WERI-Rb-1 (cell line): ENCODE results near the gene ARID1A.
"Not testable (repeated sequence)": the region's sequence is repeated elsewhere in the genome, so short reads cannot be mapped to it uniquely, and the experiment has no call there.

ENCODE experiments used
- DNase-seq: peaks from one replicate; pipeline ENCODE4 v3.0.0-alpha.2; 2020
- H3K27ac ChIP-seq: fragments of 250-450 bp; sonication (Bioruptor Pico); 2 replicates; pipeline ENCODE4 v1.5.1; 2020; ENCODE audit warnings: mild to moderate bottlenecking, moderate library complexity
- H3K27me3 ChIP-seq: fragments of 250-450 bp; sonication (Bioruptor Pico); 2 replicates; pipeline ENCODE4 v1.5.1; 2021; ENCODE audit warnings: mild to moderate bottlenecking, low read depth, moderate library complexity; ENCODE audit not compliant: insufficient read depth, severe bottlenecking
- H3K36me3 ChIP-seq: fragments of 250-450 bp; sonication (Bioruptor Pico); 2 replicates; pipeline ENCODE4 v1.5.1; 2020; ENCODE audit warnings: mild to moderate bottlenecking, moderate library complexity
- H3K4me3 ChIP-seq: 2 replicates; pipeline ENCODE4 v1.5.1; 2011; ENCODE audit warnings: low read depth, mild to moderate bottlenecking, control low read depth, low read length
- H3K9me3 ChIP-seq: fragments of 250-450 bp; sonication (Bioruptor Pico); 2 replicates; pipeline ENCODE4 v1.5.1; 2021; ENCODE audit warnings: mild to moderate bottlenecking, moderate library complexity; ENCODE audit not compliant: severe bottlenecking
- CTCF ChIP-seq: IDR thresholded peaks from 2 replicates; pipeline ENCODE4 v1.5.1; 2011; ENCODE audit warnings: low read depth, mild to moderate bottlenecking, control low read depth, inconsistent platforms, low read length

The ARID1A gene

GRCh38 chr1:26695356-26696118, at the start of gene ARID1A:
TSS of gene ARID1A (plus strand) at chr1:26696015. CDS start at chr1:26696404, 389 bp downstream.
- H3K9me3 ChIP-seq, result no peaks in the 10 kb centered on the region
- H3K27ac ChIP-seq, result peak within 1 kb of the TSS; percentile 99
- peak; percentile 96 for DNase-seq
- peaks cover 29% of the 10 kb centered on the region for H3K36me3 ChIP-seq
- TF ChIP-seq CTCF, result no peak
- H3K27me3 ChIP-seq, result no peaks in the 10 kb centered on the region
- peak within 1 kb of the TSS; percentile 86 for H3K4me3 ChIP-seq

- Histone ChIP-seq H3K27ac (no peak overlapping the region), H3K4me3 (no peak overlapping the region), H3K27me3 (no peaks in the 10 kb centered on the region)
Measured at GRCh38 chr1:26664802-26665201, 31.0 kb upstream of the ARID1A start.

GRCh38 chr1:26666855-26667254, 29.0 kb upstream of the ARID1A start:
- no peak for TF ChIP-seq CTCF
- Histone ChIP-seq H3K36me3 (no peaks in the 10 kb centered on the region), H3K27ac (no peak overlapping the region), H3K9me3 (no peaks in the 10 kb centered on the region), H3K4me3 (no peak overlapping the region), H3K27me3 (no peaks in the 10 kb centered on the region)
- no peak for DNase-seq

More at GRCh38 chr1:26664802-26665201, 31.0 kb upstream of the ARID1A start:
- DNase-seq, result no peak
- Histone ChIP-seq H3K9me3 (no peaks in the 10 kb centered on the region), H3K36me3 (no peaks in the 10 kb centered on the region)
- TF ChIP-seq CTCF, result no peak

GRCh38 chr1:26668106-26668786, 27.6 kb upstream of the ARID1A start:
- DNase-seq, H3K36me3 ChIP-seq, H3K9me3 ChIP-seq, H3K4me3 ChIP-seq, H3K27me3 ChIP-seq, H3K27ac ChIP-seq: not testable (repeated sequence)

- DNase-seq, result peak; percentile 87
- TF ChIP-seq CTCF, result peak; percentile 80
- no peak overlapping the region; the same call in 1 of the 2 replicates for H3K4me3 ChIP-seq
- H3K9me3 ChIP-seq, result no peaks in the 10 kb centered on the region
- H3K27ac ChIP-seq, result no peak overlapping the region
- H3K36me3 ChIP-seq, result no peaks in the 10 kb centered on the region
- H3K27me3 ChIP-seq, result no peaks in the 10 kb centered on the region
Measured at GRCh38 chr1:26677306-26678115, 18.3 kb upstream of the ARID1A start.
